ENCODE data around the gene NCOA7. TPM values are rescaled to one million over a fixed set of nuclear protein-coding genes. Genes with fewer than 3 reads are reported as not detected.

NCOA7 gene
- total and polyA plus RNA-seq, 10 of the 15 experiments (the other 5 are each of a cell fraction or from before 2014, with no cell fraction given), result 18.9 to 50.3 (median 34.2) TPM

DNA sequence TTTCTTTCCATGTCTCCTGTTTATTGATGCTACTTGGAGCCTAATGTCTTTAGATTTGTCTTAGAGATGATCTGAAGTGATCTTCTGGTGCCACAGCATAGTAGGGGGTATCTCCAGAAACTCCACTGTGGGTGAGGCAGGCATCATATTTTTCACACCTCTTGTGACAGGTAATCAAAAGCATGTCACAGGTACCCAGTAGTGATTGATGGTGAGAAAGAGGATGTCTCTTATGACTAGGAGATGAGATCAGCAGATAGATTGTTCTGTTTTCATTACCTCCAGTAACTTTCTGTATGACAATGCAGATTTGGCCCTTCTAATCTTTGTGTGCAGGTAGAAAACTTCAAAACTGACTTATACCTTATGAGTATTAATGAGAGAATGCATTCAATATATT, 13.5 kb downstream of the NCOA7 start (continued):
- TF ChIP-seq, protein P1, sequence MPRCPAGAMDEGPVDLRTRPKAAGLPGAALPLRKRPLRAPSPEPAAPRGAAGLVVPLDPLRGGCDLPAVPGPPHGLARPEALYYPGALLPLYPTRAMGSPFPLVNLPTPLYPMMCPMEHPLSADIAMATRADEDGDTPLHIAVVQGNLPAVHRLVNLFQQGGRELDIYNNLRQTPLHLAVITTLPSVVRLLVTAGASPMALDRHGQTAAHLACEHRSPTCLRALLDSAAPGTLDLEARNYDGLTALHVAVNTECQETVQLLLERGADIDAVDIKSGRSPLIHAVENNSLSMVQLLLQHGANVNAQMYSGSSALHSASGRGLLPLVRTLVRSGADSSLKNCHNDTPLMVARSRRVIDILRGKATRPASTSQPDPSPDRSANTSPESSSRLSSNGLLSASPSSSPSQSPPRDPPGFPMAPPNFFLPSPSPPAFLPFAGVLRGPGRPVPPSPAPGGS (IDR thresholded peaks at IDR 0.05; ENCODE audit: borderline replicate concordance, insufficient read depth, low read depth, low read length, poor library complexity, severe bottlenecking), result peak; percentile 75
- peak; percentile 92 for TF ChIP-seq MTA3 (IDR thresholded peaks at IDR 0.05; ENCODE audit: borderline replicate concordance, low read length)
- no peak for TF ChIP-seq SMARCA5 (IDR thresholded peaks at IDR 0.05)
- TF ChIP-seq NRF1 (conservative IDR thresholded peaks at IDR 0.05; ENCODE audit: low read depth, low read length), result no peak
- peak; percentile 71; the same call in 1 of the 2 replicates for TF ChIP-seq MEF2A (IDR thresholded peaks at IDR 0.05; ENCODE audit: insufficient read depth, low read depth, low read length)
- TF ChIP-seq, protein P2, sequence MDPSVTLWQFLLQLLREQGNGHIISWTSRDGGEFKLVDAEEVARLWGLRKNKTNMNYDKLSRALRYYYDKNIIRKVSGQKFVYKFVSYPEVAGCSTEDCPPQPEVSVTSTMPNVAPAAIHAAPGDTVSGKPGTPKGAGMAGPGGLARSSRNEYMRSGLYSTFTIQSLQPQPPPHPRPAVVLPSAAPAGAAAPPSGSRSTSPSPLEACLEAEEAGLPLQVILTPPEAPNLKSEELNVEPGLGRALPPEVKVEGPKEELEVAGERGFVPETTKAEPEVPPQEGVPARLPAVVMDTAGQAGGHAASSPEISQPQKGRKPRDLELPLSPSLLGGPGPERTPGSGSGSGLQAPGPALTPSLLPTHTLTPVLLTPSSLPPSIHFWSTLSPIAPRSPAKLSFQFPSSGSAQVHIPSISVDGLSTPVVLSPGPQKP (IDR thresholded peaks at IDR 0.05; ENCODE audit: low read depth, low read length), result no peak
- TF ChIP-seq PAX5 (IDR thresholded peaks at IDR 0.05; ENCODE audit: borderline replicate concordance, low read depth, low read length), result peak; percentile 79
- no peak for TF ChIP-seq EGR1 (IDR thresholded peaks at IDR 0.05; ENCODE audit: borderline replicate concordance in 1 of 2, low read depth in 2 of 2, low read length in 2 of 2)
- TF ChIP-seq, protein P3, sequence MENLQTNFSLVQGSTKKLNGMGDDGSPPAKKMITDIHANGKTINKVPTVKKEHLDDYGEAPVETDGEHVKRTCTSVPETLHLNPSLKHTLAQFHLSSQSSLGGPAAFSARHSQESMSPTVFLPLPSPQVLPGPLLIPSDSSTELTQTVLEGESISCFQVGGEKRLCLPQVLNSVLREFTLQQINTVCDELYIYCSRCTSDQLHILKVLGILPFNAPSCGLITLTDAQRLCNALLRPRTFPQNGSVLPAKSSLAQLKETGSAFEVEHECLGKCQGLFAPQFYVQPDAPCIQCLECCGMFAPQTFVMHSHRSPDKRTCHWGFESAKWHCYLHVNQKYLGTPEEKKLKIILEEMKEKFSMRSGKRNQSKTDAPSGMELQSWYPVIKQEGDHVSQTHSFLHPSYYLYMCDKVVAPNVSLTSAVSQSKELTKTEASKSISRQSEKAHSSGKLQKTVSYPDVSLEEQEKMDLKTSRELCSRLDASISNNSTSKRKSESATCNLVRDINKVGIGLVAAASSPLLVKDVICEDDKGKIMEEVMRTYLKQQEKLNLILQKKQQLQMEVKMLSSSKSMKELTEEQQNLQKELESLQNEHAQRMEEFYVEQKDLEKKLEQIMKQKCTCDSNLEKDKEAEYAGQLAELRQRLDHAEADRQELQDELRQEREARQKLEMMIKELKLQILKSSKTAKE (IDR thresholded peaks at IDR 0.05; ENCODE audit: low read depth, poor library complexity, severe bottlenecking), result peak; percentile 61
- no peak for TF ChIP-seq KLF5 (IDR thresholded peaks at IDR 0.05; ENCODE audit: partially characterized antibody)
- no peak for TF ChIP-seq RB1 (IDR thresholded peaks at IDR 0.05; ENCODE audit: borderline replicate concordance)
- TF ChIP-seq, protein P4, sequence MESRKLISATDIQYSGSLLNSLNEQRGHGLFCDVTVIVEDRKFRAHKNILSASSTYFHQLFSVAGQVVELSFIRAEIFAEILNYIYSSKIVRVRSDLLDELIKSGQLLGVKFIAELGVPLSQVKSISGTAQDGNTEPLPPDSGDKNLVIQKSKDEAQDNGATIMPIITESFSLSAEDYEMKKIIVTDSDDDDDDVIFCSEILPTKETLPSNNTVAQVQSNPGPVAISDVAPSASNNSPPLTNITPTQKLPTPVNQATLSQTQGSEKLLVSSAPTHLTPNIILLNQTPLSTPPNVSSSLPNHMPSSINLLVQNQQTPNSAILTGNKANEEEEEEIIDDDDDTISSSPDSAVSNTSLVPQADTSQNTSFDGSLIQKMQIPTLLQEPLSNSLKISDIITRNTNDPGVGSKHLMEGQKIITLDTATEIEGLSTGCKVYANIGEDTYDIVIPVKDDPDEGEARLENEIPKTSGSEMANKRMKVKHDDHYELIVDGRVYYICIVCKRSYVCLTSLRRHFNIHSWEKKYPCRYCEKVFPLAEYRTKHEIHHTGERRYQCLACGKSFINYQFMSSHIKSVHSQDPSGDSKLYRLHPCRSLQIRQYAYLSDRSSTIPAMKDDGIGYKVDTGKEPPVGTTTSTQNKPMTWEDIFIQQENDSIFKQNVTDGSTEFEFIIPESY (IDR thresholded peaks at IDR 0.05), result no peak
- TF ChIP-seq, protein P5, sequence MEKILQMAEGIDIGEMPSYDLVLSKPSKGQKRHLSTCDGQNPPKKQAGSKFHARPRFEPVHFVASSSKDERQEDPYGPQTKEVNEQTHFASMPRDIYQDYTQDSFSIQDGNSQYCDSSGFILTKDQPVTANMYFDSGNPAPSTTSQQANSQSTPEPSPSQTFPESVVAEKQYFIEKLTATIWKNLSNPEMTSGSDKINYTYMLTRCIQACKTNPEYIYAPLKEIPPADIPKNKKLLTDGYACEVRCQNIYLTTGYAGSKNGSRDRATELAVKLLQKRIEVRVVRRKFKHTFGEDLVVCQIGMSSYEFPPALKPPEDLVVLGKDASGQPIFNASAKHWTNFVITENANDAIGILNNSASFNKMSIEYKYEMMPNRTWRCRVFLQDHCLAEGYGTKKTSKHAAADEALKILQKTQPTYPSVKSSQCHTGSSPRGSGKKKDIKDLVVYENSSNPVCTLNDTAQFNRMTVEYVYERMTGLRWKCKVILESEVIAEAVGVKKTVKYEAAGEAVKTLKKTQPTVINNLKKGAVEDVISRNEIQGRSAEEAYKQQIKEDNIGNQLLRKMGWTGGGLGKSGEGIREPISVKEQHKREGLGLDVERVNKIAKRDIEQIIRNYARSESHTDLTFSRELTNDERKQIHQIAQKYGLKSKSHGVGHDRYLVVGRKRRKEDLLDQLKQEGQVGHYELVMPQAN (conservative IDR thresholded peaks at IDR 0.05), result no peak
- TF ChIP-seq EZH2 (IDR thresholded peaks at IDR 0.05; ENCODE audit: borderline replicate concordance, control insufficient read depth, low read depth, low read length), result no peak
- TF ChIP-seq POU2F2 (IDR thresholded peaks at IDR 0.05; ENCODE audit: borderline replicate concordance, low read depth, low read length), result no peak
- TF ChIP-seq CBX3 (IDR thresholded peaks at IDR 0.05; ENCODE audit: borderline replicate concordance, low read depth), result no peak
- peak; percentile 82 for TF ChIP-seq TCF7 (IDR thresholded peaks at IDR 0.05; ENCODE audit: borderline replicate concordance)
- peak; percentile 79 for TF ChIP-seq CREB1 (IDR thresholded peaks at IDR 0.05; ENCODE audit: low read depth)
- peak; percentile 74 for TF ChIP-seq SPI1 (IDR thresholded peaks at IDR 0.05; ENCODE audit: borderline replicate concordance, insufficient read depth, low read depth, low read length)

Measured in GM12878 (cell line).